Endothelial cell of umbilical vein (primary cell): ENCODE measurements around the gene KRT6C.

Source experiments
- CTCF ChIP-seq, 2 donors: IDR thresholded peaks; 1 replicate in 1 of 2; 2 replicates in 1 of 2; pipeline ENCODE4 v1.5.1; 2011; ENCODE audit warnings: low read length in 2 of 2, mild to moderate bottlenecking in 2 of 2, moderate library complexity in 2 of 2, control low read depth in 1 of 2, inconsistent platforms in 1 of 2, low read depth in 1 of 2; ENCODE audit not compliant: insufficient read depth in 1 of 2; ENCODE audit errors: extremely low read depth in 1 of 2
- JUN ChIP-seq: IDR thresholded peaks from 2 replicates; pipeline ENCODE4 v1.6.1; 2011; ENCODE audit warnings: borderline replicate concordance, low read depth; ENCODE audit not compliant: insufficient read length, insufficient read depth

- TF ChIP-seq JUN = no peak
- no peak for TF ChIP-seq CTCF (IDR thresholded peaks at IDR 0.05; ENCODE audit: extremely low read depth in 1 of 2, insufficient read depth in 1 of 2, low read depth in 1 of 2, low read length in 2 of 2)
Measured at GRCh38 chr12:52437508-52437907, 36.1 kb downstream of the KRT6C start.
